NCI-H526 (cell line): ENCODE measurements around the gene NUMA1.

Experiments used
- DNase-seq, 2 experiments: peaks; one replicate each; lab custom pipeline; 2025; lab: John Stamatoyannopoulos, UW

Gene NUMA1

GRCh38 chr11:72102946-72103753 lies 22.8 kb upstream of the NUMA1 start, which contains the start of gene LAMTOR1:
Gene LAMTOR1 (minus strand): TSS chr11:72103297. CDS start chr11:72103224, 73 bp downstream.
- DNase-seq: peak; percentile 99 to 100

- DNase-seq: no peak
Measured at GRCh38 chr11:72102631-72102945, 22.2 kb upstream of the NUMA1 start.

- no peak for DNase-seq
Measured at GRCh38 chr11:72102162-72102561, 21.8 kb upstream of the NUMA1 start.

- DNase-seq: no peak
Measured at GRCh38 chr11:72100462-72100861, 20.1 kb upstream of the NUMA1 start.

GRCh38 chr11:72100009-72100408 lies 19.7 kb upstream of the NUMA1 start:
- DNase-seq: no peak

- no peak for DNase-seq
Measured at GRCh38 chr11:72098741-72099140, 18.4 kb upstream of the NUMA1 start.

- DNase-seq: peak; percentile 56 to 72
Measured at GRCh38 chr11:72091292-72091691, 10.9 kb upstream of the NUMA1 start.

- no peak for DNase-seq
Measured at GRCh38 chr11:72088076-72088808, 7.9 kb upstream of the NUMA1 start.

GRCh38 chr11:72085621-72086351 lies 5.4 kb upstream of the NUMA1 start:
- DNase-seq: no peak

GRCh38 chr11:72084965-72085364 lies 4.6 kb upstream of the NUMA1 start:
- DNase-seq: no peak

GRCh38 chr11:72084076-72084475 lies 3.7 kb upstream of the NUMA1 start:
- no peak for DNase-seq

- DNase-seq: no peak
Measured at GRCh38 chr11:72083414-72083813, 3.1 kb upstream of the NUMA1 start.

- DNase-seq: peak; percentile 74 to 80
Measured at GRCh38 chr11:72081821-72082453, 1.6 kb upstream of the NUMA1 start.

GRCh38 chr11:72081184-72081644 lies 872 bp upstream of the NUMA1 start:
- DNase-seq: no peak

- peak in 1 of 2 experiments; percentile 40 for DNase-seq
Measured at GRCh38 chr11:72079819-72080325, 470 bp downstream of the NUMA1 start.

- no peak for DNase-seq
Measured at GRCh38 chr11:72078477-72078876, 1.9 kb downstream of the NUMA1 start.

- no peak for DNase-seq
Measured at GRCh38 chr11:72075756-72076155, 4.6 kb downstream of the NUMA1 start.

GRCh38 chr11:72075109-72075508 lies 5.2 kb downstream of the NUMA1 start:
- no peak for DNase-seq

GRCh38 chr11:72072348-72072747 lies 8.0 kb downstream of the NUMA1 start:
- no peak for DNase-seq

- no peak for DNase-seq
Measured at GRCh38 chr11:72070491-72070890, 9.9 kb downstream of the NUMA1 start.

- no peak for DNase-seq
Measured at GRCh38 chr11:72069787-72070251, 10.5 kb downstream of the NUMA1 start.

- DNase-seq: no peak
Measured at GRCh38 chr11:72069200-72069599, 11.1 kb downstream of the NUMA1 start.
